Measurements from ENCODE around the gene TPSAB1. TPM values are rescaled to one million over a fixed set of nuclear protein-coding genes. Genes with fewer than 3 reads are reported as not detected.

Gene TPSAB1
- total RNA-seq, 1 donor from 2014 or later, result not detected

DNA sequence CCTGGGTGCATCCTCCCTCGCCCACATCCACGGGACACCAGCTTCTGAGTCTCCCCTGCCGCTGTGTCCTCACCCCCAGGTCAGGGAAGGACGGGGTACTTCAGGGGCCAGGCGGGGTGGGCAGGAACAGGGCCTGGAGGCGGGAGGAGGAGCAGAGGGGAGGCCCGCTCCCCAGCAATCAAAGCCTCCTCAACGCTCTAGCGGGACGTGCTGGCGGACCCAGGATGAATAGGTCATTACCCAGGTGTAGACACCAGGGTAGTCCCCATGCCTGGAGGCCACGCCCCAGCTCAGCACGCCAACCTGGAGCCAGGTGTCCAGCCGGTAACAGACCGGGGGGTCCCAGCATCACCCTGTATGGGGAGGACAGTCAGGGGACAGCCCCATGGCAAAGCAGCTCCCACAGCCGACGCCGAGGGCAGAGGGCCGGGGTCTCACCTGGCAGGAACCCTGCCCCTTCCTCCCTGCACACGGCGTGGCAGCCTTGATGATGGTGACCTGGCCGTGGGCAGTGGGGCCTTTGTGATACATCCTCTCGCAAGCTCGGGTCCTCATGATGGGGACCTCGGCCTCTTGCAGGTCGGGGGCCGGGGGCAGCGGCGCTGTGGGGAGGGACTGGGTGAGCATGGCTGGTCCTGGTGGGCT is 39.6 kb downstream of the TPSAB1 start:
- DNase-seq (ENCODE audit: extremely low read depth, low read depth, low spot score), result no peak

DNA sequence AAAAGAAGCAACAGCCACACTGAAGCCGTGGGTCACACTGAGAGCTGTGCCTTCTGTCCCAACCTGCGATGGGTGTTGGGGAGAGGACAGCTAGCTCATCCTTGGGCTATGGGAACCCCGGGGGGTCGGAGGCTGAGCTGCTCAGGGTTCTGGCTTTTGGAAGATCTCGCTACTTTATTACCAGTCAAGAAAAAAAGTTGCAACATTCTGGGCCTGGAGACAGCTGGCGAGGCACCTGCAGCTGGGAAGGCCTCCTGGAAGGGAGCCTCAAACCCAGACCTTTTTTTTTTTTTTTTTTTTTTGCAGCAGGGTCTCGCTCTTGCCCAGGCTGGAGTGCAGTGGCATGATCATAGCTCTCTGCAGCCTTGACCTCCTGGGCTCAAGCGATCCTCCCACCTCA is 40.3 kb downstream of the TPSAB1 start:
- DNase-seq (ENCODE audit: extremely low read depth, low read depth, low spot score), result no peak

DNA sequence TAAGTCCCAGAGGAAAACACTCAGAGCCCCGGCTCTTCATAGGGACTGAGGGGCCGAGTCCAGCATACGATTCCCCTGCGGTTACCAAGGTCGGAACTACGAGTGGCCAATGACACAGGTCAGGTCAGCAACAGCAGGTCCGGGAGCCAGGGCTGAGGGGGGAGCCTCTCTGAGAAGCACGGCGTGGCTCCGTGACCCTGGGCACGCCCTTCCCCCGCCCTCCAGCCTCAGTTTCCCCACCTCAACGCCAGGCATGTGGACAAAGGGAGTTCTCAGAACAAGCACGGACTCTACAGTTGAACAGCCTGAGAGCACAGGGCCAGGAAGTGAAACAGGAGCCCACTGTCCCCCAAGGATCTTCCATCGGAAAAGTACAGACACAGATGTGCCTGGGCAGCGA is 41.0 kb downstream of the TPSAB1 start:
- DNase-seq (ENCODE audit: extremely low read depth, low read depth, low spot score), result no peak

DNA sequence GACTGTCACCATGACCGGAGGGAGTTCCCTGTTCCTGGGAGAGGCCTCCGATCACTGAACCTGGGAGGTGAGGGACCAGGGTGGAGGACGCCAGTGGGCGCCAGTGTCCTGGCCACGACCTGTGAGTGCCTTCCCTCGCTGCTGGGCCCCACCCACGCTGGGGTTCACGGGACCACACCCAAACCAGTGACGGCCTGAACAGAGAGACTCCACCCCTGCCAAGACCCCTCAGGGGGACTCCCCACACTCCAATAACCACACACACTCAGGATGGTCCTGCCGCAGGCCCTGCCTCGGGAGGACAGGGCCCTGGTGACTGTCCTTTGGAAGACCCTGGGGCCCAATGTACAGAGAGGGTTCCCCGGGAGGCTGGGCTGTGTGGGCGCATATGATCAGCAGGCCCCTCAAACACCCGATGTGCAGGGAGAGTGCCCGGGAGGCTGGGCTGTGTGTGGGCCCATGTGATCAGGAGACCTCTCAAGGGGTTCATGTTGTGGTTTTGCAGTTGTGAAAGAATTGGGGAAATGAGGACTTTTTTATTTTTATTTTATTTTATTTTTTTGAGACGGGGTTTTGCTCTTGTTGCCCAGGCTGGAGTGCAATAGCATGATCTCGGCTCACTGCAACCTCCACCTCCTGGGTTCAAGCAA is 41.9 kb downstream of the TPSAB1 start:
- no peak for DNase-seq (ENCODE audit: extremely low read depth, low read depth, low spot score)

DNA sequence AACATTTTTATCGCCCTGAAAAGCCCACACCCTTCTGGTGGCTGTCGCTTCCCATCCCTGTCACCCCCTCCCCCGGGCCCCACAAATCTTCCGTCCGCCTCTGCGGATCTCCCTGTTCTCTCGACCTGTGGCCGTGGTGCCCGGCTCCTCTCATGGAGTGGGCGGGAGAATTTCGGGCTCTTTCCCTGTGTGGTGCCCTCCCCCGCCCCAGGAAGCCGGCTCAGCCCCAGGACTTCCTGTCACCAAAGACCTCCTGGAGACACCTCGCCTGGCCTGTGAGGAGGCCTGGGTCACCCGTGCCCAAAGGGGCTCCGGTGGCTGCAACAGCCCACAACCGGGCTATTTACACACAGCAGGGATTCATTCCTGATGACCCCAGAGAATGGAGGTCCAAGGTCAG is 42.8 kb downstream of the TPSAB1 start:
- no peak for DNase-seq (ENCODE audit: extremely low read depth, low read depth, low spot score)

DNA sequence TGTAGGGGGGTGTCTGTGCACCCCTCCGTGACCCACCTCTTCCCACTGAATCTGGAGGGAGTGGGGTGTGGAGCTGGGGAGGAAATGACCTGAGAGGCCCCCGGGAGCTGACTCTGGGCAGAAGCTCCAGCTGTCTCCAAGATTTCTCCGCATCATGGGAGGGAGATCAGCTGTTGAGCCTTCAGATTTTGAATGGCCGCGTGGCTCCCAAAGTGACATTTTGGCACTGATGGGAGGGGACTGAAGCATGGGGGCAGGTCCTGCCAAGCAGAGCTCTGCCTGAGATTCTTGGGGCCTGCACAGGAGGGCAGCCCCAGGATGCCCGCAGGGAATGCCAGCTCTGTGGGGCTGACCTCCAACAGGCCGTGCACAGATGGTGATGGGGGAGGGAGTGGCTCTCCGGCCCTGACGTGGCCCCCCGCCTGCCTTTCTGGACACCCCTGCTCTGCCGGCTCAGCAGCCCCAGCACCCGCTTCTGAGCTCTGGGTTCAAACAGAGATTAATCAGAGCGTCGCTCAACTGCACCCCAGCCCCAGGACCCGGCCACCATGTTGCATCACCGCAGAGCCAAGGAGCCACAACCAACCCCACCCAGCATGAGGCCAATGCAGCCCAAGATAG is 43.6 kb downstream of the TPSAB1 start:
- no peak for DNase-seq (ENCODE audit: extremely low read depth, low read depth, low spot score)

DNA sequence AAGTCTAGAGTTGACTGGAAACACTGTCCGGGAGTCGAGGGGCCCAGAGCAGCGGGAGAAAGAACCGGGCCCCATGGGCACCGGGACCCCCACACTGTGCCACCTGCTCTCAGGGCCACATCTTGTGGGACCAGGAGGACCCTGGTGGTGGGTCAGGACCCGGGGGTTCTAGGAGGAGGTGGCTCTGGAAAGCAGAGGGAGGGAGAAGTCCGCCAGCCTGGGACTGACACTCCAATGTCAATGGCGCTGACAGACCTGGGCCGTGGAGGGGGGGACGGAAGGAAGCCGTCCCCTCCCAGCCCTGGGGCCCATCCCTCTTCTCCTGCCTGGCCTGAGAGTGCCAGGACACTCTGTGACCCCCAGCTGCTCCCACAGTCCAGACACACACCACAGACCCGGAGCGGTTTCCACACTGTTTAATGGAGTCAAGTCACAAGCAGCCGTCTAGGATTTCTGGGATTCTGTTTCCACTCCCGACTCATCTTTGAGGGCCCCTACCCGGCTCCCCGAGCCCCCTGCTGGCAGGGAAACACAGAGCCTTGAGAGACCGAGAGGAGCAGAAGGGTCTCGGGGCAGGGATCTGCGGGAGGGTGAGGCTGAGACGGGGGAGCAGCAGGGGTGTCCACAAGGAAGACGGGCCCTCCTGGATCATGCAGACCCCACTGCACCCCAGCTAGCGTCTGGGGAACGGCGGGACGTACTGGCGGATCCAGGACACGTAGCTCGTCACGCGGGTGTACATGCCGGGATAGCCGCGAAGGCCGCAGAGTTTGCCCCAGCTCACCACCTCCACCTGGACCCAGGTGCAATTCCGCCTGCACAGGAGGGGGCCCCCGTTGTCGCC is 45.4 kb downstream of the TPSAB1 start:
- no peak for DNase-seq (ENCODE audit: extremely low read depth, low read depth, low spot score)

DNA sequence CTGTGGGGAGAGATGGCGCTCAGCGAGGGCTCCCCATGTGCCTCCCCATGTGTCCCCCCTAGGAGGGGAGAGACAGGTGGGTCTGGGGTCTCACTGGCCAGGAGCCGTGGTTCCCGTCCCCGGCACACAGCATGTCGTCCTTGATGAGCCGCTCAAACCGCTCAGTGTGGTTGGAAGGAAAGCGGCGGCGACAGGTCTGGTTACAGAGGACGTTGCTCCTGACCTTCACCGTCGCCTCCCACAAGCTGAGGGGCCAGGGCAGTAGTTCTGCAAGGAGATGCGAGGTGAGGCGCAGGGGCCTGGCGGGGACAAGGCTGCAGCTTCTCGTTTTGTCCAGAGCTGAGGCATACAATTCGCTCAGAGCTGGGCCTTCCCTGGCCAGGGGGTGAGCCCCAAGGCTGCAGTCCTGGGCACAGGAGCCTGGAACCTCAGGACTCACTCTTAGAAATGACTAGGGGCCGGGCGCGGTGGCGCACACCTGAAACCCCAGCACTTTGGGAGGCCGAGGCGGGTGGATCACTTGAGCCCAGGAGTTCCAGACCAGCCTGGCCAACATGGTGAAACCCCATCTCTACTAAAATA is 46.1 kb downstream of the TPSAB1 start:
- no peak for DNase-seq (ENCODE audit: extremely low read depth, low read depth, low spot score)

DNA sequence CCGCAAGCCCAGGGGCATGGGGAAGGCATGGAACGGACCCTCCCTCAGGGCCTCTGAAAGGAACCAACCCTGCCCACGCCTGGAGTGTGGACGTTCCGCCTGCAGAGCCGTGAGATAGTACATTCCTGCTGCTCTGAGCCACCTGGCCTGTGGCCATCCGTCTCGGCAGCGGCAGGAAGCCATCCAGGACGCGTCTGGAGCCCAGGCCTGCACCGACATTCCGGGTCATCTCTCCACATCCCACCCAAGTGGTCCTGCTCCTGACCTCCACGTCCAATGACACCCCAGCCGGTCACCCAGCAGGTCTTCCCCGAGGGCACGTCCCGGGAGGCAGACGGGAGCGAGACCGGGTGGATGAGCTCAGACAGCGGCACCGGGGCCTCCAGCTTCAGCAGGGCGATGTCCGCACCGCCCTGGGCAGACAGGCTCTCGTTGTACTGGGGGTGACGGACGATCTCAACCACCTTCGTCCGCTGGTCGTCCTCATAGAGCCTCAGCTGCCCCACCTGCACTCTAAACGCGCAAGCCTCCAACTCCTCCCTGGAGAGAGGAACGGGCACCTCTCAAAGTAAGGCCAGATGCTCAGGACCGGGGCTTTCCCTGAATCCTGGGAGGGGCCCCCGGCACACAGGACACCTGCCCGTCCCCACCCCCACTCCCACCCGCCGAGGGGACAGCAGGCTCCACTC is 47.6 kb downstream of the TPSAB1 start:
- no peak for DNase-seq (ENCODE audit: extremely low read depth, low read depth, low spot score)

DNA sequence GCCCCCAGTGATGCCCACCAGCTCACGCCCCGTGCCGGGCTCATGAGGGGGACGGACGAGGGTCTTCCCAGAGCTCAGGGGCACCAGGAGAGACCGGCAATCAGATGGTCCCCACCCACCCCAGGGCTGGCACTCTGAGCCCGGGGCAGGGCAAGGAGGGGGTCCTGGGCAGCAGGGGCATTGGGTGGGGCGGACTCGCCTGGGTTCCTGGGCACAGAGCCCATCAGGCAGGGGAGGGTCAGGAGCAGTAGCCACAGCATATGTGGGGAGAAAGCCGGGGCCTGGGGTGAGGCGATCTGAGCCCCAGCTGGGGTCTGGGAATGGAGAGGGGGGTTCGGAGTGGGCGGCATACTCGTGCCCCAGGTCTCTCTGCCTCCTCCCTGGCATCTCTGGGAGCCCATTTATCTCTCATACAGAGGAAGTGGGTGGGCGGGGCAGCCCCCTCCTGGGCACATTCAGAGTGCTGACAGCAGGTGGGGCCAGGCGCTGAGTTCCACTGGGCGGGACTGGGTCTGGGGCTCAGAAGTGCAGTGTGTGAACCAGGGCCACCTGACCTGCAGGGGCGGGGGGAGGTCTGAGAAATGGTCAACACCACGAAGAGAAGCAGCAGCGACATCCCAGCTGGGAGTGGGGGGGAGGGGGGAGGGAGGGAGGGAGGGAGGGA is 48.4 kb downstream of the TPSAB1 start:
- DNase-seq (ENCODE audit: extremely low read depth, low read depth, low spot score), result no peak

DNA sequence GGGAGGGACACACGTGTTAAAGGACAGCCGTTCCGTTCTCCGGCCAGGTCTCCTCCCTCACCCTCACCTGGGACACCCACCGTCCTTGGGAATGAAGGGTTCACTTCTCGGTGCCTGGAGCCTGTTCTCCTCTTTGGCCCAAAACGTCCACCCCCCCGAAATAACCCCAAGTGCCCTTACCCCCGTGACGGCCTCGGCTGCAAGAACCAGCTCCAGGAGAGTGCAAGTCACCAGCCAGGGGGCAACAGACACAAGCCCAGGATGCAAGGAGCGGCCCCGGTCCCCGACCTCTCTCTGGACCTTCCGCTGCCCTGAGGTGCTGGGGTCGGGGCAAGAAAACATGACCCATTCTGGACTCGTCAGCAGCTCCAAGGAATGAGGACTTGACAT is 49.0 kb downstream of the TPSAB1 start:
- no peak for DNase-seq (ENCODE audit: extremely low read depth, low read depth, low spot score)

DNA sequence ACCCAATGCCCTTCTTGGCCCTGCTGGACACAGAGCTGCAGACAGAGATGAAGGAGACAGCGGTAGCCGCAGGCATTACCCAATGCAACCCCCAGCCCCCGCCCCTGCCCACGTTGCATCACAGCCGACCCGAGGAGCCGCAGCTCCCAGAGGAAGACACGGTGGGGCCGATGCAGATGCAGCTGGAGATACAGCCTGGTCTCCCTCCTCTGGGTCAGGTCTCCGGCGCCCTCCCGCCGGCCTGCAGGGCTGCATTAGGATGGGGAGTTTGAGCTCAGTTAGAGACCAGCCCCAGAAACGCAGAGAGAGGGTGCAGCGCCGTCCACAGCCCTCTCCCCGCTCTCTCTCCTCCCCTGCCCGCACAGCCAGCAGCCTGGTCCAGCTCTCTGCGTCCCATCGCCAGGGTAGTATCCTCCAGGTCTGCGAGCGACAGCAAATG is 49.6 kb downstream of the TPSAB1 start:
- no peak for DNase-seq (ENCODE audit: extremely low read depth, low read depth, low spot score)

DNA sequence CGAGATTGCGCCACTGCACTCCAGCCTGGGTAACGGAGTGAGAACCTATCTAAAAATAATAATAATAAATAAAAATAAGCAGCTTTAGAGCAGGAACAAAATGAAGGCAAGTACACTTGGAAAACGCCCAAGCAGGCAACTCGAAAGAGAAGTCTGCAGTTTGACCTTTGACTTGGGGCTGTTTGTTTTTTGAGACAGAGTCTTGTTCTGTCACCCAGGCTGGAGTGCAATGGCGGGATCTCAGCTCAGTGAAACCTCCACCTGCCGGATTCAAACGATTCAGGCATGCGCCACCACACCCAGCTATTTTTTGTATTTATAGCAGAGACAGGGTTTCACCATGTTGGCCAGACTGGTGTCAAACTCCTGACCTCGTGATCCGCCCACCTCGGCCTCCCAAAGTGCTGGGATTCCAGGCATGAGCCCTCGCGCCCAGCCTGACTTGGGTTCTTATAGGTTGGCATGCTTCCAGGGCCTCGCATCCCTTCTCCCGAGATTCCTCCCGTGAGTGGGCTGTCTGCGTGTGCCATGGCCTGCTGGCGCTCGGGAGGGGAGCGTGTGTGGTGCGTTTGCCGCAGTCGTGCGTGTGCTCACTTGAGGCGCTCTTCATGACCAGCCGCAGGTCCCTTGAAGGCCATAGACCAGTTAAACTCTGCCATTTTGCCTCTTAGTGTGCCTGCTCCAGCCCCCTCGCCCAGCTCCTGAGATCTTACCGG is 50.5 kb downstream of the TPSAB1 start:
- no peak for DNase-seq (ENCODE audit: extremely low read depth, low read depth, low spot score)

DNA sequence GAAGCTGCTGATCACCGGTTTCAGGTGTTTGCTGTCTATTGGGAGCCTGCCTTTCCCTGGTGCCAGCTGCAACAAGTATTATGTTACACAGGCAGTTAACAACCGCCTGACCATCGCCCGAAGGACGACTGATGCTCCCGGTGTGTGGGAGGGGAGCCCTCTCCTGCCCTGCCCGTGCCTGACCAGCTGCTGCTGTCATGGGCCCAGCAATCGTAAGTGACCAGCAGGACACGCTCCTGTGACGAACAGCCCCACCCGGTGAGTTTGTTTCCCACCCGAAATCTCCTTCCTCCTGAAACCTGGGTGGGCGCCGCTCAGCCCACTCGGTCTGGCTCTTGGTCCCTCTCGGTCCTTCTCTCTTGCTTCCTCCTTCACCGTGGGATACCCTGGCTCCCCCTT is 51.1 kb downstream of the TPSAB1 start:
- no peak for DNase-seq (ENCODE audit: extremely low read depth, low read depth, low spot score)

Other genes starting within 250 kb of the TPSAB1 start
- not detected in 2 replicates for gene SSTR5, start 168.0 kb upstream of the TPSAB1 start, total RNA-seq
- not detected in 2 replicates for gene C1QTNF8, start 144.5 kb upstream of the TPSAB1 start, total RNA-seq
- gene CACNA1H, start 87.6 kb upstream of the TPSAB1 start, total RNA-seq, result 0.15 and 1.3 TPM in 2 replicates
- not detected in 2 replicates for gene TPSG1, start 15.4 kb upstream of the TPSAB1 start, total RNA-seq
- not detected in 2 replicates for gene TPSB2, start 10.5 kb upstream of the TPSAB1 start, total RNA-seq
- gene TPSD1, start 15.4 kb downstream of the TPSAB1 start, total RNA-seq, result not detected in 2 replicates
- 94.8 and 116 TPM in 2 replicates for gene UBE2I, start 68.9 kb downstream of the TPSAB1 start, total RNA-seq
- gene BAIAP3, start 92.9 kb downstream of the TPSAB1 start, total RNA-seq, result 1.1 TPM in 2 replicates
- 102 and 119 TPM in 2 replicates for gene TSR3, start 111.2 kb downstream of the TPSAB1 start, total RNA-seq
- 72.5 and 96.8 TPM in 2 replicates for gene GNPTG, start 111.2 kb downstream of the TPSAB1 start, total RNA-seq
- 16.7 and 27.3 TPM in 2 replicates for gene UNKL, start 174.0 kb downstream of the TPSAB1 start, total RNA-seq
- 9.4 and 18.7 TPM in 2 replicates for gene UQCC4, start 180.0 kb downstream of the TPSAB1 start, total RNA-seq
- gene PERCC1, start 190.4 kb downstream of the TPSAB1 start, total RNA-seq, result not detected in 2 replicates
- gene CCDC154, start 203.9 kb downstream of the TPSAB1 start, total RNA-seq, result 0.58 TPM in 1 of 2 replicates, not detected in the other
- 75.9 and 100 TPM in 2 replicates for gene CLCN7, start 234.3 kb downstream of the TPSAB1 start, total RNA-seq
- 0.18 TPM in 1 of 2 replicates, not detected in the other for gene PTX4, start 248.2 kb downstream of the TPSAB1 start, total RNA-seq